ENCODE measurements around the gene WDR81.

WDR81 gene

DNA sequence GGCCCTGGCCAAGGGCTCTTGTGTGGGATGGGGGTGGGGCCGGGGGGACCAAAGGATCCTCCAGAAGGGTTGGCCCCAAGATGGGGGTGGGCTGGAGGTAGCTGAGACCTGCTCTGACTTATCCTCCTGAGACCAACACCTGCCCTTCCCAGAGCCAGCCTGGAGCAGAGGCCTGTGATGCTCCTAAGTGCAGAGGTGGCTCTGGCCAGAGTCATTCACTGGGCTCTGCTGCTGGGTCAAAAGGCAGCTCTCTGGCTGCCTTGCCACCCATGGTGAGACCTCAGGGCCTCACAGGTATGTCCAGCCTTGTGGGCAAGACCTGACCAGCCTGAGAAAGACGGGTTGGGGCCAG, 18.6 kb downstream of the WDR81 start:
- TF ChIP-seq SP1 (IDR thresholded peaks at IDR 0.05) (no peak), BHLHE40 (IDR thresholded peaks at IDR 0.05; ENCODE audit: borderline replicate concordance) (no peak), PKNOX1 (IDR thresholded peaks at IDR 0.05) (no peak), TARDBP (IDR thresholded peaks at IDR 0.05) (no peak), ZNF384 (IDR thresholded peaks at IDR 0.05) (no peak), SUZ12 (IDR thresholded peaks at IDR 0.05) (no peak), HDGF (IDR thresholded peaks at IDR 0.05; ENCODE audit: borderline replicate concordance) (no peak), FOXM1 (IDR thresholded peaks at IDR 0.05; ENCODE audit: borderline replicate concordance) (no peak), ELF4 (IDR thresholded peaks at IDR 0.05) (no peak), FOXK2 (IDR thresholded peaks at IDR 0.05) (no peak), L3MBTL2 (conservative IDR thresholded peaks at IDR 0.05) (no peak), FOXA1 (IDR thresholded peaks at IDR 0.05) (no peak), ARNT (IDR thresholded peaks at IDR 0.05) (no peak)
- DNase-seq (ENCODE audit: extremely low spot score) = no peak
- ChIA-PET CTCF (no interaction called here), POLR2A (no interaction called here)

- TF ChIP-seq TARDBP (IDR thresholded peaks at IDR 0.05) (no peak), BHLHE40 (IDR thresholded peaks at IDR 0.05; ENCODE audit: borderline replicate concordance) (no peak), FOXA1 (IDR thresholded peaks at IDR 0.05) (no peak), FOXM1 (IDR thresholded peaks at IDR 0.05; ENCODE audit: borderline replicate concordance) (no peak), HDGF (IDR thresholded peaks at IDR 0.05; ENCODE audit: borderline replicate concordance) (no peak)
- POLR2A ChIA-PET = no interaction called here
- CTCF ChIA-PET = no interaction called here
- DNase-seq (ENCODE audit: extremely low spot score) = no peak
Observed at GRCh38 chr17:1744551-1745512, 20.3 kb downstream of the WDR81 start.

DNA sequence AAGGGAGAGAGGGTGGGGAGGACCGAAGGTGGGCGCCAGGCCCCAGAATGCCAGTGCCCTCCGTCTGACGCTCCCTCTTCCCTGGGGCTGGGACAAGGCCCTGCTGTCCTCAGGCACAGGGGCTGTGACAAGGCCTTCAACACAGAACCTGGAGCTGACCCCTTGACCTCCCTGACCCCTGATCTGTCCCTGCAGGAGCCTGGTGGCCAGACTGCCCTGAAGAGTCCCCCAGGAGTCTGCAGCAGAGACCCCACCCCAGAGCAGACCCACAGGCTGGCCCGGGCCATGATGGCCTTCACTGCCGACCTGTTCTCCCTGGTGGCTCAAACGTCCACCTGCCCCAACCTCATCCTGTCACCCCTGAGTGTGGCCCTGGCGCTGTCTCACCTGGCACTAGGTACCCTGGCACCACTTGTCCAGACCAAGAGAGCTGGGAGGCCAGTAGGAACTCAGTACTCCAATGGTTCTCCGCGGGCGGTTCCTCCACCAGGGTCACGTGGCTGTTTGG, 21.1 kb downstream of the WDR81 start:
- CTCF ChIA-PET = no interaction called here
- POLR2A ChIA-PET = no interaction called here
- no peak for DNase-seq (ENCODE audit: extremely low spot score)
- no peak for TF ChIP-seq PKNOX1 (IDR thresholded peaks at IDR 0.05)
- TF ChIP-seq SUZ12 (IDR thresholded peaks at IDR 0.05) = no peak
- no peak for TF ChIP-seq FOXM1 (IDR thresholded peaks at IDR 0.05; ENCODE audit: borderline replicate concordance)
- no peak for TF ChIP-seq TARDBP (IDR thresholded peaks at IDR 0.05)
- no peak for TF ChIP-seq ARNT (IDR thresholded peaks at IDR 0.05)
- TF ChIP-seq FOXK2 (IDR thresholded peaks at IDR 0.05) = no peak
- TF ChIP-seq NFRKB (IDR thresholded peaks at IDR 0.05) = no peak
- TF ChIP-seq L3MBTL2 (conservative IDR thresholded peaks at IDR 0.05) = no peak
- no peak for TF ChIP-seq CTBP1 (IDR thresholded peaks at IDR 0.05; ENCODE audit: borderline replicate concordance)

GRCh38 chr17:1746975-1747543, 22.6 kb downstream of the WDR81 start:
- DNase-seq (ENCODE audit: extremely low spot score) = no peak
- ChIA-PET CTCF (interaction anchor here (0.6 kb wide), 1 partner anchor 27 kb away, joined by 3 read pairs; no protein-coding TSS in a partner anchor), POLR2A (no interaction called here)
- TF ChIP-seq SP1 (IDR thresholded peaks at IDR 0.05) (no peak), BHLHE40 (IDR thresholded peaks at IDR 0.05; ENCODE audit: borderline replicate concordance) (no peak), PKNOX1 (IDR thresholded peaks at IDR 0.05) (no peak), ELF4 (IDR thresholded peaks at IDR 0.05) (no peak)

DNA sequence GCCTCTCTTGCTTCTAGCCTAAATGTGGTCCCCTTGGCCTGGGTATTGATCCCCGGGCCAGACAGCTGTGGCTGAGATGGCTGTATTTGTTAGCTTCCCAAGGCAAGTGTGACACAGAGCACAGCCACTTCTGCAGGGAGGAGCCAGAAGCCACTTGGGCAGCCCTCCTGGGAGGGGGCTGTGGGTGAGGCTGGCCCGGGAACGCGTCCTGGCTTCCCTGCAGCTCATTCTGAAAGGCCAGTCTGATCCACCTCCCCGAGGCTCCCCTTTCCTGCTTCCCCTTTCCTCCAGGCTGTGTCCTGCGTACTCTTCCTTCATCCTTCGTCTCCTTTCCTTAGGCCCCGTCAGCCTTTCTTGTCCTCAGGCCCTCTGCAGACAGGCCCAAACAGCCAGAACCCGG, 26.1 kb downstream of the WDR81 start:
- POLR2A ChIA-PET = interaction anchor here (1.6 kb wide), 1 partner anchor 12 kb away, joined by 4 read pairs; the partner anchor contains the start of gene SERPINF1
- TF ChIP-seq LEF1 (IDR thresholded peaks at IDR 0.05; ENCODE audit: borderline replicate concordance) = no peak
- no peak for TF ChIP-seq SP1 (IDR thresholded peaks at IDR 0.05)
- no peak for TF ChIP-seq FOXK2 (IDR thresholded peaks at IDR 0.05)
- TF ChIP-seq ARNT (IDR thresholded peaks at IDR 0.05) = no peak
- TF ChIP-seq HDGF (IDR thresholded peaks at IDR 0.05; ENCODE audit: borderline replicate concordance) = no peak
- no peak for TF ChIP-seq L3MBTL2 (conservative IDR thresholded peaks at IDR 0.05)
- no peak for TF ChIP-seq BHLHE40 (IDR thresholded peaks at IDR 0.05; ENCODE audit: borderline replicate concordance)
- no peak for TF ChIP-seq ZNF384 (IDR thresholded peaks at IDR 0.05)
- no peak for TF ChIP-seq TARDBP (IDR thresholded peaks at IDR 0.05)
- no peak for TF ChIP-seq NFRKB (IDR thresholded peaks at IDR 0.05)
- no peak for TF ChIP-seq ELF4 (IDR thresholded peaks at IDR 0.05)
- TF ChIP-seq CTBP1 (IDR thresholded peaks at IDR 0.05; ENCODE audit: borderline replicate concordance) = no peak
- TF ChIP-seq PKNOX1 (IDR thresholded peaks at IDR 0.05) = no peak
- no peak for TF ChIP-seq FOXM1 (IDR thresholded peaks at IDR 0.05; ENCODE audit: borderline replicate concordance)
- TF ChIP-seq FOXA1 (IDR thresholded peaks at IDR 0.05) = no peak
- CTCF ChIA-PET = no interaction called here
- DNase-seq (ENCODE audit: extremely low spot score) = no peak
